Islet of Langerhans (tissue), 1 donor: ENCODE results near the gene SORD.
"Not testable (repeated sequence)": the region's sequence is repeated elsewhere in the genome, so short reads cannot be mapped to it uniquely, and the experiment has no call there.

Source experiments
- FAIRE-seq: peaks from one replicate; lab custom pipeline; 2011; peaks lifted over from hg19 to GRCh38; lab: Jason Lieb, UNC

SORD gene

DNA sequence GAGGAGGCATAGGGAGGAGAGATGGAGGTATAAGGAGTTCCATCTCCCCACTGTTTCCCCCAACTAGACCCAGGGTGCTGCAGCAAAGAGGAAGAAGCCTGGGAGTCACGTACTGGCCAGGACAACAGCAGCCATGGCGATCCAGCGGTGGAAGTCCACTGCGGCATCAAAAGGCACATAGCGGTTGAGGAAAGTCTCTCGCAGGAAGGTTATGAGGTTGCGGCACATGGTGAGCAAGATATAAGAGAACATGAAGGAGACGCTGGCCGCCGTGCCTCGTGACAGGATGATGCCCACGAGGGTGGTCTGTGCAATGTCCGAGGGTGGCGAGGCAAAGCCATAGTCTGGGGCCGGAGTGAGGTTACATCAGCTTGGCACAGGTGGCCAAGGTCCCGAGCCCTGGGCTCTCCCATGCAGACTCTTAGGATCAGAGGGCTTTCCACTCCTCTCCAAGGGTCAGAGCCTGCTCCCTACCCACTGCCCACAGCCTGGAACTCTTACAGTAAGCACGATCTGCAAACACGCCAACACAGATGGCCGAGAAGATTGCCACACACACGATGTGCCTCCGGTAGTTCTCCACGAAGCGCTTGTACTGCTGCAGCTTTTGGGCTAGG is 76.7 kb downstream of the SORD start:
- no peak for FAIRE-seq

GRCh38 chr15:45100884-45101625 is 78.1 kb downstream of the SORD start:
- no peak for FAIRE-seq

- FAIRE-seq = no peak
Measured at GRCh38 chr15:45101749-45102148, 78.8 kb downstream of the SORD start.

DNA sequence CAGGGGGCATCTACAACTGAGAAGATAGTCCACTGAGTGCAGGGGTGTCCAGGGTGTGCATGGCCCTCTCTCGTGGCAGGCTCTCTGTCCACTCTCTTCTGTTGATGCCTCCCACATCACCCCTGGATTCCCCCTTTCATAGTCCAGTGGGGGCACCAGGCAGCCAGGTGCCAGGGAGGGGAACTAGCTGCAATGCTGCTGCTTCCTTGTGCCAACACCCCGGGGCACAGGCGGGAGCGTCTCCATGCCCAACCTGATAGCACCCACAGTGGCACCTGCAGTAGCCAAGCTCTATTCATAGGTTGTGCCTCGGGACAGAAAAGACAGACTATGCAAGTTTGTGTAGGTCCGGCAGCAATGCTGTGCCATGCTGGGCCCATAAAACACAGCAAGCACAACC is 79.2 kb downstream of the SORD start:
- FAIRE-seq = no peak

- FAIRE-seq = not testable (repeated sequence)
Measured at GRCh38 chr15:45104170-45104569, 81.2 kb downstream of the SORD start.

GRCh38 chr15:45105586-45105985 is 82.6 kb downstream of the SORD start:
- no peak for FAIRE-seq

DNA sequence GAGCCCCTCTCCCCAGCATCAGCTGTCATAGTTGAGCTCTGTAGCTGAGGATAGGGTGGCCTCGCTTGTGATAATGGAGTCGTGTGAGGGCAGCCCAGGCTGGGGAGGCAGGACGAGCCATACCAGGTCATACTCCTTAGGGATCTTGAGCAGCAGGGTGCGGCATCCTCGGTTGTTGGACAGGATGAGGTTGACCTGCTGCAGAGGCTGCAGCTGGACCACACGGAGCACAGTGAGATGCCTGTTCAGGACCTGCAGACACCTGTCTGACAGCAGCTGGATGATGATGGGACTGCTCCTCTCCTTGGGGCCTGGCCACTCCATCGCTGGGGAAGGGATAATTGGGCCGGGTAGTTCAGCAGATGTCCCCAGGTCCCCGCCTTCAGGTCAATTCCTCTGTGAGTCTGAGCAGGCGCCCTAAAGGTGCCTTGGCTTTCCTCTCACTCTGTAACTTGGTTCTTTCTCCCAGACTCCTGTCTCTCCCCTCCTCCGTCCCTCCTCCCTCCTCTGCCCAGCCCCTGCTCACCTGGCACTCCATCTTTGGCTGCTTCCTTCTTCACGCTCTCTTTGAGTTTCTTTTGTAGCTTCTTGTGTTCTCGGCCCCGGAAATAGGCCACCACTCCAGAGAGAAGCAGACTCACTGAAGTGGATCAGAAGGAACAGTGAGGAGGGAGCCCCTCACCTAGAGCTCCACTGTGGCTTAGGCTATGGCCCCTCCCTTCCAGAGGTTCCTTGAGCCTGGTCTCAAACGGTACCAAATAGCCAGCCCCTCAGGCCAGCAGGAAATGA is 83.2 kb downstream of the SORD start:
- no peak for FAIRE-seq

- FAIRE-seq = no peak
Measured at GRCh38 chr15:45107941-45108630, 85.1 kb downstream of the SORD start.

DNA sequence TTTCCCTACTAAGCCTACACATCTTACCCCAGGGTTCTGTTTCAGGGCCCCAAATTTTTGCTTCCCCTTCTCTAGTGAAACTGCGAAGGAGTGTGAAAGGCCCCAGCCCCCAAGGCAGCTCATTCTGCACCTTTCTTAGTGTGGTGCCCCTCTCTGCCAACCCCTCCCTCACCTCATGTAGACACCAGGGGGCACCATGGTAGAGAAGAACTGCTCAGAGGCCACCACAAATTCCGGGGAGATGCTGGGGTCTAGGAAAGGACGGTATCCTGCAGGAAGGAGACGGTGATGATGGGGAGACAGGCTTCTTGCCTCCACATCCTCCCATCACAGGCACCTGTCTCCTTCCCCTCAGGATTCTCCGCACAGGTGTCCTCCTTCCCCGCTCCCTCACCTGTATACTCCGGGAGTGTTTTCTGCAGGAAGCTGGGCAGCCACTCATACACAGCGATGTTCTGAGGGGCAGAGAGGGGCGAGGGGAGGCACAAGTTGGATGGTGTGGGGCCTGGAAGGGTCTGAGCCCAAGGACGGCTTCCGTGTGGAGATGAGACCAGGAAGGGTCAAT is 87.3 kb downstream of the SORD start:
- FAIRE-seq = no peak

GRCh38 chr15:45111390-45112142 is 88.6 kb downstream of the SORD start:
- FAIRE-seq = no peak

DNA sequence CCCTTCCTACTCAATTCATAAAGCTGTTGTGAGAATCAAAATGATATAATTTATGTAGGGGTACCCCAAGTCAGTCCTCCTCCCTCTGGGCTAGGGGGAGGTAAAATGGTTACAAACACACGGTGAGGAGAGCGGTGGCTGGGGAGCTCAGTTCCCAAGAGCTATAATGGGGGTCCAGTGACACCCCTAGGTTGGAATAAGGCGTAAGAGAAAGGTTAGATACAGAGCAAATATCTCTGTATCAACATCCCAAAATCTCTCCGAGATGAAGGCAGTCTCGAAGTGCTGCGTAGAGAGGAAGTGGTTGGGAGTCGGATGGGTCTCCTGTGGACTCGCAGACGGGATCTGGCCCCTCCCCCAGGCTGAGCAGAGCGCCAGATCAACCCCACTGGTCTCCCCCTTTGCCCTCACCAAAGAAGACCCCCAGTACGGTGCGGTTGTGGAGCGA is 89.2 kb downstream of the SORD start:
- no peak for FAIRE-seq

DNA sequence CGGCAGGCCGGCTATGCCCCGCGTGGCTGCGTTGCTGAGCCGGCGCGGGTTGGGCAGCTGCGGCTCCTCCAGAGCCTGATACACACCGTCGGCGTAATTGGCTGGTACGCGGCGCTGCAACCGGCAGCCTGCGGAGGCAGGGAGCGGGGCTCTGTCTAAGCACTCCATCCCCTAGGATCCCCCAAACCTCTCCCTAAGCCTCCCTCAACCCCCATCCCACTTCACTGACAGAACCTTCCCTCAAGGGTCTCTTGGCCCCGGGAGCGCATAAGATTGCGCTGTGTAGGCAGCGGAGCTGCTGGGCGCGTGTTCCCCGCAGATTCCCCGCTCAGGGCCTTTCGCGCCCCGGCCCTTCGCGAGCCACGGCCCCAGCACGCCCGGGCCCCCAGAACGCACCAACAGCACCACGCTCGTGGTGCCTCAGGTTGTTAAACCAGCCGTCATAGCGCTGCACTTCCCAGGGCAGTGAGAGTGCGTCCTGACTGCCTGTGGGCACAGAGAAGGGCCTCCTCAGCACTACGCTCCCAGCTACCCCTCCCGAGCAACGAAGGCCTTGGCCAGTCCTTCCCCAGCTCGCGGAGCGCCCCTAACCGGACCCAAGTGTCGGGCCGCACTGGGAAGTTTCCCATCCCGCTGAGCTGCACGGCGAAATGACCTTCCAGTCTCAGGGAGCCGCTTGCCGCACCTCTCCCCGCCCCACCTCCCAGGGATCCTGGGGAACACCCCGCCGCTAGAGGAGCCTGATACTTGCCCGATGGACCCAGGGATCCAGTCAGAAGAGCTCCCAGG is 89.8 kb downstream of the SORD start:
- no peak for FAIRE-seq

GRCh38 chr15:45113380-45113990 is 90.5 kb downstream of the SORD start:
- no peak for FAIRE-seq

DNA sequence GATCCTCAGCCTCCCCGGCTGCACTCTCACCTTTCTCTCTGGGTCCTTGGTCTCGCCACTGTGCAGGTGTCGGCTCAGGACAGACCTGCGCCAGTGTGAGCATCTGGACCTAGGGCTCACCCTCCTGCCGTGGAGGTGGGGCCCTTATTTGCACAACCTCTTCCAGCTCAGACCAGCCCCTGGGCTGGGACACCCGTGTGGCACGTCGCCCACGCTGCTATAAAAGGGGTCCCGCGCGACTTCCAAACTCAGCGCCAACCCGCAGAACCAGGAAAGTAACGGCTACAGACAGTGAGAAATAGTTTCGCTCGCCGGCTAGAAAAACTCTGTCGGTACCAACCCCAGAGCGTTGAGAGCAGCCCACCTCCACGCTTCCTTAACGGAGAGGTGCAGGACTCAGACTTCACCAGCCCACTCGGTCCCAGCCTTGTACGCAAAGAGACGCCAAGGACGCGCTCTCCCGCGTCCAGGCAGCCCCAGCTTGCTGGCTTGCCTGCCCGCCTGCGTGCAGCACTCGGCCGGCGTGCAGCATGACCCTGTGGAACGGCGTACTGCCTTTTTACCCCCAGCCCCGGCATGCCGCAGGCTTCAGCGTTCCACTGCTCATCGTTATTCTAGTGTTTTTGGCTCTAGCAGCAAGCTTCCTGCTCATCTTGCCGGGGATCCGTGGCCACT is 91.2 kb downstream of the SORD start, which contains the start of the genes DUOX2 and DUOXA2:
Gene DUOX2, minus strand, starts transcription at position 97 of the 675 bp plus-strand sequence. CDS start 761 bp downstream, outside the sequence.
Gene DUOXA2, plus strand, starts transcription at position 251 of the 675 bp plus-strand sequence. Its CDS starts 280 bp downstream, at position 531.
- no peak for FAIRE-seq

DNA sequence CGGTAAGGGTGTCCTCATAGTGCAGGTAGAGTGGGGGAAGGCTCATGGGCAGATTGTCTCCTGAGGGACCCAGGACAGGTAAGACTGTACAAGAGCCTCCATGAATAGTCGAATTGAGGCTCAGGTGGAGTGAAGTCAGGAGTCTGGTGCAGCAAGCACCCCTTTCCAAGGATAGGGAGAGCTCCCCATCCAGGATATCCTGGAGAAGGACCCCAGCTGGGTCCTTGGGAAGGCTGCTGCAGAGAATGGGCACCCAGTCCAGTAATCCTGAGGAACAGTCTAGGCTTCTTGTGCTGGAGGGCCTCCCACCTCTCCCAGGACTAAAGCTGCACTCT is 91.7 kb downstream of the SORD start:
- FAIRE-seq = no peak

DNA sequence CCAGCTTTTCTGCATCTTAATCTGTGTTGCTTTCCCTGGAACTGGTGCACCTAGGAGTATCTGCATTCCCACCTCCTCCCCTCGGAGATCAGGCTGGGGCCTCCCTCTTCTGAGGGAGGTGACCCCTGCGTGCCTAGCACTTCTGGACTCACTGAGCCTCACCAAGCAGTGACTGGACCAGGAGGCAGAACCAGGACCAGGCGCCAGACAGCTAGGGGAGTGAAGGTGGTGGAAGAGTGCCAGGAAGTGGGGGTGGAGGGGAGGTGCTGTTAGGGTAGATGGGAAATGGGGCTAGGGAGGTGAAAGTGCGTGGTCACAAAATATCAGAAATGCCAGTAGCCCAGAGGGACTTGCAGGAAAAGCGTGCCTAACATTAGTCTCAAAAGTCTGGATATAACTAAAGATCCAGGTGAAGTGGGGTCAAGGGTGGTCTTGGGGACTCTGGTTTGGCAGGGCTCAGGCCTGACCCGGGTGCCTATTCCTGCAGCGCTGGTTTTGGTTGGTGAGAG is 92.4 kb downstream of the SORD start:
- no peak for FAIRE-seq

- FAIRE-seq = no peak
Measured at GRCh38 chr15:45116006-45116481, 93.0 kb downstream of the SORD start.

GRCh38 chr15:45116482-45117307 is 93.7 kb downstream of the SORD start:
- FAIRE-seq = no peak
